Right atrium auricular region (tissue), 2 donors: ENCODE results near the gene RAVER2. TPM values are rescaled to one million over a fixed set of nuclear protein-coding genes. Genes with fewer than 3 reads are reported as not detected.

ENCODE experiments used
- DNase-seq: peaks from one replicate; pipeline ENCODE4 v3.0.0-alpha.2; 2019; ENCODE audit warnings: low spot score
- H3K27ac ChIP-seq, 2 donors: fragments of 200-600 bp; sonication (generic); 1 replicate in 1 of 2; 2 replicates in 1 of 2; pipeline ENCODE4 v1.5.1; 2016 to 2019
- H3K27me3 ChIP-seq, 2 donors: fragments of 200-600 bp; sonication (generic); one replicate each; pipeline versions ENCODE4 v1.5.1 to v1.6.0; 2017 to 2019
- H3K36me3 ChIP-seq: fragments of 200-600 bp; sonication (generic); one replicate; pipeline ENCODE4 v1.5.1; 2016
- H3K4me1 ChIP-seq, 2 donors: fragments of 200-600 bp; sonication (generic); one replicate each; pipeline versions ENCODE4 v1.5.1 to v1.6.0; 2017 to 2019
- H3K4me3 ChIP-seq, 2 donors: fragments of 200-600 bp; sonication (generic); 1 replicate in 1 of 2; 2 replicates in 1 of 2; pipeline ENCODE4 v1.5.1; 2017 to 2019; ENCODE audit warnings: mild to moderate bottlenecking in 1 of 2, moderate library complexity in 1 of 2
- H3K9me3 ChIP-seq, 2 donors: fragments of 200-600 bp; sonication (generic); one replicate each; pipeline ENCODE4 v1.5.1; 2019
- CTCF ChIP-seq, 2 donors: fragments of 200-600 bp; sonication (generic); IDR thresholded peaks; one replicate each; pipeline ENCODE4 v1.5.1; 2019; ENCODE audit warnings: antibody characterized with exemption in 2 of 2
- total RNA-seq, 2 donors: library from RNA; depleted of rRNA; stranded (reverse); fragments of >200 nt; gene quantifications; one replicate each; pipeline ENCODE4 v1.1.0, GENCODE V29; 2016

Gene RAVER2
- total RNA-seq, 2 donors from 2014 or later: 11.5 to 23.2 TPM

- peaks cover 43% of the 10 kb centered on the region for H3K36me3 ChIP-seq
- no peaks in the 10 kb centered on the region for H3K27me3 ChIP-seq
- no peak for TF ChIP-seq CTCF (IDR thresholded peaks at IDR 0.05)
- peaks cover 0 to 3% of the 10 kb centered on the region in 2 donors for H3K4me1 ChIP-seq
- peak; percentile 65 for DNase-seq
- H3K9me3 ChIP-seq: no peaks in the 10 kb centered on the region
- H3K4me3 ChIP-seq: no peak overlapping the region
- peak overlapping the region; percentile 17 to 54 for H3K27ac ChIP-seq
These were observed 119.4 kb downstream of the RAVER2 start for GRCh38 chr1:64864018-64864940.

GRCh38 chr1:64865105-64865757 is 120.4 kb downstream of the RAVER2 start:
- H3K4me3 ChIP-seq: no peak overlapping the region
- peaks cover 34% of the 10 kb centered on the region for H3K36me3 ChIP-seq
- no peak overlapping the region for H3K27ac ChIP-seq
- DNase-seq: no peak
- H3K4me1 ChIP-seq: peaks cover 0 to 3% of the 10 kb centered on the region in 2 donors
- no peaks in the 10 kb centered on the region for H3K27me3 ChIP-seq
- no peaks in the 10 kb centered on the region for H3K9me3 ChIP-seq
- no peak for TF ChIP-seq CTCF (IDR thresholded peaks at IDR 0.05)

- Histone ChIP-seq H3K4me1 (peaks cover 0 to 3% of the 10 kb centered on the region in 2 donors), H3K27ac (no peak overlapping the region), H3K4me3 (no peak overlapping the region), H3K36me3 (peaks cover 49% of the 10 kb centered on the region), H3K9me3 (no peaks in the 10 kb centered on the region), H3K27me3 (no peaks in the 10 kb centered on the region)
- no peak for DNase-seq
- no peak for TF ChIP-seq CTCF (IDR thresholded peaks at IDR 0.05)
These were observed 121.8 kb downstream of the RAVER2 start for GRCh38 chr1:64866689-64867088.

- H3K27me3 ChIP-seq: no peaks in the 10 kb centered on the region
- H3K4me1 ChIP-seq: peaks cover 0 to 3% of the 10 kb centered on the region in 2 donors
- H3K36me3 ChIP-seq: peaks cover 54% of the 10 kb centered on the region
- TF ChIP-seq CTCF (IDR thresholded peaks at IDR 0.05): no peak
- H3K27ac ChIP-seq: no peak overlapping the region
- H3K9me3 ChIP-seq: no peaks in the 10 kb centered on the region
- no peak overlapping the region for H3K4me3 ChIP-seq
- DNase-seq: no peak
These were observed 122.4 kb downstream of the RAVER2 start for GRCh38 chr1:64867266-64867665.

- TF ChIP-seq CTCF (IDR thresholded peaks at IDR 0.05): no peak
- Histone ChIP-seq H3K9me3 (no peaks in the 10 kb centered on the region), H3K36me3 (peaks cover 53% of the 10 kb centered on the region), H3K4me3 (no peak overlapping the region), H3K27me3 (no peaks in the 10 kb centered on the region), H3K4me1 (peaks cover 0 to 7% of the 10 kb centered on the region in 2 donors), H3K27ac (no peak overlapping the region)
- DNase-seq: no peak
These were observed 126.4 kb downstream of the RAVER2 start for GRCh38 chr1:64871256-64871655.
